CD14-positive monocyte (primary cell): Measurements from ENCODE around the gene GEN1. TPM values are rescaled to one million over a fixed set of nuclear protein-coding genes. Genes with fewer than 3 reads are reported as not detected.
A peak's percentile ranks its signal among the peaks of the same experiment; 100 is the strongest.

Source experiments
- DNase-seq, 3 donors: peaks; one replicate each; pipeline ENCODE4 v3.0.0-alpha.2; 2011 to 2022
- H2AFZ ChIP-seq: 2 replicates; pipeline ENCODE4 v1.6.0; 2012; ENCODE audit warnings: mild to moderate bottlenecking, low read depth, low read length, inconsistent platforms; ENCODE audit not compliant: insufficient read depth, poor library complexity, severe bottlenecking
- H3K27ac ChIP-seq, 2 donors: 1 replicate in 1 of 2; 2 replicates in 1 of 2; pipeline ENCODE4 v1.5.1; 2012 to 2013; ENCODE audit warnings: low read length in 2 of 2, control low read depth in 1 of 2, inconsistent platforms in 1 of 2, low read depth in 1 of 2, mild to moderate bottlenecking in 1 of 2
- H3K27me3 ChIP-seq, 2 donors: one replicate each; pipeline versions ENCODE4 v1.6.0 to v1.6.1; 2011 to 2013; ENCODE audit warnings: low read length in 2 of 2; ENCODE audit not compliant: control insufficient read depth in 2 of 2, insufficient read depth in 2 of 2
- H3K36me3 ChIP-seq, 2 donors: replicated peaks in 1 of 2; 1 replicate in 1 of 2; 2 replicates in 1 of 2; pipeline versions ENCODE4 v1.5.1 to v1.6.1; 2012 to 2013; ENCODE audit warnings: low read length in 2 of 2, control low read depth in 1 of 2, inconsistent platforms in 1 of 2, mild to moderate bottlenecking in 1 of 2; ENCODE audit not compliant: insufficient read depth in 2 of 2, control insufficient read depth in 1 of 2
- H3K4me1 ChIP-seq, 2 donors: 1 replicate in 1 of 2; 2 replicates in 1 of 2; pipeline versions ENCODE4 v1.5.1 to v1.6.1; 2012 to 2013; ENCODE audit warnings: low read length in 2 of 2, control low read depth in 1 of 2, inconsistent platforms in 1 of 2, mild to moderate bottlenecking in 1 of 2, moderate library complexity in 1 of 2; ENCODE audit not compliant: insufficient read depth in 2 of 2, control insufficient read depth in 1 of 2
- H3K4me2 ChIP-seq: replicated peaks from 2 replicates; pipeline ENCODE3; 2012; ENCODE audit warnings: low read length, moderate library complexity, mild to moderate bottlenecking; ENCODE audit not compliant: poor library complexity, severe bottlenecking; ENCODE audit errors: extremely low read depth
- H3K4me3 ChIP-seq, 3 experiments: fragments of 200-600 bp in 1 of 3; sonication (generic) in 1 of 3; replicated peaks in 1 of 3; 1 replicate in 2 of 3; 2 replicates in 1 of 3; pipeline ENCODE4 v1.5.1; 2011 to 2013; ENCODE audit warnings: low read length in 3 of 3, mild to moderate bottlenecking in 3 of 3, control low read depth in 2 of 3, low read depth in 2 of 3, inconsistent platforms in 1 of 3, moderate library complexity in 1 of 3
- H3K79me2 ChIP-seq: 2 replicates; pipeline ENCODE4 v1.6.0; 2012; ENCODE audit warnings: mild to moderate bottlenecking, control low read depth, inconsistent platforms, low read length, moderate library complexity; ENCODE audit not compliant: insufficient read depth
- H3K9ac ChIP-seq: 2 replicates; pipeline ENCODE4 v1.6.0; 2017; ENCODE audit warnings: low read length, mild to moderate bottlenecking; ENCODE audit not compliant: insufficient read depth, poor library complexity, severe bottlenecking
- H3K9me3 ChIP-seq, 2 donors: replicated peaks in 1 of 2; 1 replicate in 1 of 2; 2 replicates in 1 of 2; pipeline versions ENCODE4 v1.5.1 to v1.6.1; 2012 to 2013; ENCODE audit warnings: low read length in 2 of 2, control low read depth in 1 of 2; ENCODE audit not compliant: control insufficient read depth in 1 of 2, insufficient read depth in 1 of 2
- H4K20me1 ChIP-seq: 2 replicates; pipeline ENCODE4 v1.6.0; 2012; ENCODE audit warnings: mild to moderate bottlenecking, low read length, control low read depth, moderate library complexity; ENCODE audit not compliant: insufficient read depth
- H3K27ac Mint-ChIP-seq, 7 donors: one replicate each; pipeline ENCODE4 v1.8.0; 2020; ENCODE audit warnings: mild to moderate bottlenecking in 7 of 7, mixed read lengths in 7 of 7, moderate library complexity in 6 of 7, inconsistent platforms in 2 of 7
- H3K27me3 Mint-ChIP-seq, 3 donors: one replicate each; pipeline ENCODE4 v1.8.0; 2021 to 2022; ENCODE audit warnings: low read depth in 3 of 3, mild to moderate bottlenecking in 3 of 3, mixed read lengths in 3 of 3, moderate library complexity in 3 of 3, inconsistent platforms in 1 of 3
- H3K36me3 Mint-ChIP-seq, 2 donors: one replicate each; pipeline ENCODE4 v1.8.0; 2020; ENCODE audit warnings: mixed read lengths in 2 of 2, inconsistent platforms in 1 of 2, mild to moderate bottlenecking in 1 of 2
- H3K4me1 Mint-ChIP-seq: one replicate; pipeline ENCODE4 v1.8.0; 2020; ENCODE audit warnings: mild to moderate bottlenecking, mixed read lengths
- H3K4me3 Mint-ChIP-seq, 2 donors: one replicate each; pipeline ENCODE4 v1.8.0; 2020; ENCODE audit warnings: mild to moderate bottlenecking in 2 of 2, mixed read lengths in 2 of 2, moderate library complexity in 1 of 2
- H3K9me3 Mint-ChIP-seq, 7 donors: one replicate each; pipeline ENCODE4 v1.8.0; 2020 to 2022; ENCODE audit warnings: mixed read lengths in 7 of 7, mild to moderate bottlenecking in 6 of 7, moderate library complexity in 6 of 7, inconsistent platforms in 2 of 7
- CTCF ChIP-seq: fragments of 200-600 bp; IDR thresholded peaks from one replicate; pipeline ENCODE4 v1.8.0; 2022; ENCODE audit warnings: antibody characterized with exemption, mild to moderate bottlenecking
- WGBS: methylation state at CpG from one replicate; pipeline ENCODE4 v1.1.5; 2013; ENCODE audit warnings: missing lambda C conversion rate; ENCODE audit not compliant: insufficient coverage; 5-methylcytosine and 5-hydroxymethylcytosine counted together
- intact Hi-C, 2 donors: fragments of 100-400 bp; cut with micrococcal nuclease; formaldehyde crosslinking; loops; one replicate each; pipeline versions ENCODE4 v1.15.0 to v1.15.1; 2023
- polyA plus RNA-seq, 3 donors: library from polyadenylated mRNA; depleted of rRNA in 1 of 3; unstranded in 2 of 3; stranded (reverse) in 1 of 3; fragments of 300-500 nt in 2 of 3; fragments of >200 nt in 1 of 3; fragmentation: Illumina TruSeq in 2 of 3; gene quantifications; 1 replicate in 2 of 3; 2 replicates in 1 of 3; pipeline ENCODE4 v1.2.3, GENCODE V29; 2012 to 2021

GEN1 gene
- polyA plus RNA-seq, 3 donors, result 0.79 to 3.6 (median 0.96) TPM

GRCh38 chr2:17713291-17713690 is 40.6 kb upstream of the GEN1 start:
- Histone ChIP-seq H3K9ac (no peak overlapping the region), H3K27me3 (no peaks in the 10 kb centered on the region), H3K4me3 (no peak overlapping the region), H3K27ac (no peak overlapping the region), H3K79me2 (no peaks in the 10 kb centered on the region), H3K4me2 (no peak overlapping the region), H3K9me3 (no peaks in the 10 kb centered on the region), H3K36me3 (peaks cover 54 to 95% of the 10 kb centered on the region in 2 donors), H3K4me1 (no peaks in the 10 kb centered on the region), H4K20me1 (no peaks in the 10 kb centered on the region), H2AFZ (no peak overlapping the region)
- H3K4me1 Mint-ChIP-seq, result no peaks in the 10 kb centered on the region
- H3K4me3 Mint-ChIP-seq, result no peak overlapping the region
- H3K36me3 Mint-ChIP-seq, result peaks cover 46 to 60% of the 10 kb centered on the region in 2 donors
- no peak for TF ChIP-seq CTCF
- H3K27ac Mint-ChIP-seq, result peak overlapping the region in 2 of 7 donors; percentile 5 to 66
- intact Hi-C loops, result no loop called here
- H3K27me3 Mint-ChIP-seq, result no peaks in the 10 kb centered on the region
- DNase-seq, result no peak
- 86% methylated on average over 1 of the region's 1 CpG for WGBS
- H3K9me3 Mint-ChIP-seq, result peaks cover 0 to 3% (median 0%) of the 10 kb centered on the region in 7 donors

- H3K4me1 Mint-ChIP-seq, result no peaks in the 10 kb centered on the region
- Histone ChIP-seq H4K20me1 (no peaks in the 10 kb centered on the region), H3K79me2 (no peaks in the 10 kb centered on the region), H3K4me2 (no peak overlapping the region), H3K9me3 (no peaks in the 10 kb centered on the region), H3K4me3 (no peak overlapping the region), H3K27me3 (no peaks in the 10 kb centered on the region), H2AFZ (no peak overlapping the region), H3K36me3 (peaks cover 61 to 96% of the 10 kb centered on the region in 2 donors), H3K27ac (no peak overlapping the region), H3K9ac (no peak overlapping the region), H3K4me1 (no peaks in the 10 kb centered on the region)
- H3K27ac Mint-ChIP-seq, result no peak overlapping the region
- no peak for DNase-seq
- no peaks in the 10 kb centered on the region for H3K27me3 Mint-ChIP-seq
- H3K9me3 Mint-ChIP-seq, result peaks cover 0 to 3% (median 0%) of the 10 kb centered on the region in 7 donors
- intact Hi-C loops, result no loop called here
- TF ChIP-seq CTCF, result no peak
- peaks cover 53 to 73% of the 10 kb centered on the region in 2 donors for H3K36me3 Mint-ChIP-seq
- H3K4me3 Mint-ChIP-seq, result no peak overlapping the region
- WGBS, result no CpG with 5 or more reads among the region's 4 CpGs
Observed at GRCh38 chr2:17717666-17718065, 36.3 kb upstream of the GEN1 start.
